ENCODE results near the gene JARID2.

Gene JARID2

GRCh38 chr6:15562977-15563376 lies 317.1 kb downstream of the JARID2 start:
- in situ Hi-C loops (cut with MboI; ENCODE audit: low pct_unique_long_range_greater_than_20kb, low sequenced_read_pairs, unreplicated experiment) = no loop called here
- TF ChIP-seq CTCF (IDR thresholded peaks at IDR 0.05; ENCODE audit: extremely low read depth, insufficient read depth, missing control alignments) = no peak
- DNase-seq (ENCODE audit: low spot score) = no peak

DNA sequence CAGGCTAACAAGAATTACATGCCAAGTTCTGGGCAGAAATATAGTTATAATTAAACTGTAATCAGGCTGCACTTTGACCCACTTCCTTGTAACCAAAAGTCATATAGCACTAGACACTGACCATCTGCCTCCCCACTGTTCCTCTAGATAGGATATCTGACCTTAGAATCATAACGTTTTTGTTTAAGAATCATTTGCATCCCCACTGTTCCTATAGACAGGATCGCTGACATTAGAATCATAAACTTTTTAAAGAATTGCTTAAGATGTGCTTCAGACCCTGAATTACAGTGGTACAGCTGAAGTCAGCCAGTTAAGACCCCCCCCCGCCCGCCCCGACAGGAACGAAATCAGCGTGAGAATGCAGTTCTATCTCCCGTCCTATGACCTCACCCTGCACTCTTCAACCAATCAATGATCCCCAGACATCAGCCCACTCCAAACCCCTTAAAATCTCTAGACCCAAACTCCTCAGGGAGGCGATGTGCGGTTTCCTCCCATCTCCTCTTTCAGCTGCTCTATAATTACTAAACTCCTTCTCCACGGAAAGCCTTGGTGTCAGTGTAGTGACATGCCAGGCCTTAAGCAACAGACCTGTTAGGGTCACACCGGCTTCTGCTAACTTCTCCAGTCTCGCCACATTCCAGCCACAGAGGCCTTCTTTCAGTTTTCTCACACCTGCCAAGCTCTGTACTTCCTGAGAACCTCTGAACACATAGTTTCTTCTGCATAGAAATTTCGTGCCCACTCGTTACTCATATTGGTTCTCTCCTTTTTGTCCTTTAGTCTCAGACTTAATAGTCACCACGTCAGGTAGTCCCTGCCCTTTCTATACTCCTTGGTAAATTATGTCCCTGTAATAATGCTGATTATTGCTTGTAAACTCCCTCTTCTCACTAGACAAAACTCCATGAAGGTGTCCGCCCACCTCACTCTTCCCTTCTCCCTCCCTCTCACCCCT lies 323.4 kb downstream of the JARID2 start:
- no peak for DNase-seq (ENCODE audit: low spot score)
- no peak for TF ChIP-seq CTCF (IDR thresholded peaks at IDR 0.05; ENCODE audit: extremely low read depth, insufficient read depth, missing control alignments)
- in situ Hi-C loops (cut with MboI; ENCODE audit: low pct_unique_long_range_greater_than_20kb, low sequenced_read_pairs, unreplicated experiment) = no loop called here

- DNase-seq (ENCODE audit: low spot score) = no peak
- in situ Hi-C loops (cut with MboI; ENCODE audit: low pct_unique_long_range_greater_than_20kb, low sequenced_read_pairs, unreplicated experiment) = no loop called here
- TF ChIP-seq CTCF (IDR thresholded peaks at IDR 0.05; ENCODE audit: extremely low read depth, insufficient read depth, missing control alignments) = no peak
Observed at GRCh38 chr6:15570171-15570570, 324.3 kb downstream of the JARID2 start.
